Stimulated activated CD4-positive, alpha-beta T cell treated with anti-CD3 and anti-CD28 coated beads, TNF-alpha, amount 100 ng/mL, for 1 hour (primary cell): ENCODE data around the gene DPF3.

Source experiments
- DNase-seq, 3 donors: peaks; one replicate each; pipeline ENCODE4 v3.0.0-alpha.2; 2020; ENCODE audit warnings: low read depth in 3 of 3, low spot score in 1 of 3

DPF3 gene

DNA sequence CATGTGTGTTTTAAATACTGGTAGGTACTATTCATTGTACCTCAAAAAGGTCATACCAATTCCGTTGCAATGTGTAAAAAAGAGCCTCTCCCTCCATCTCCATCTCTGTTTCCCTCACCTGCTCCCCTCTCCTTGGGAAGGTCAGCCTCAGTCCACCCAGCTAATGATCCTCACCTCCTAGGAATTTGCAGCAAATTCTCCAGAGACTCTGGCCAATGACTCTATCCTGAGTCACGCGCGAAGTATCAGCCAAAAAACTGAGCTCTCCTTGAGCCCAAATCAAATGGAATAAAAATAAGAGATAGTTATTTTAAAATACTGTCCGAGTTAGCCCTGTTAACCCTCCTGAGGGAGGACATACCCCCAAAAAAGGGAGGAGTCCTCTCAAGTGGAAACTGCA lies 148.4 kb downstream of the DPF3 start:
- DNase-seq = no peak

GRCh38 chr14:72744416-72745120 lies 149.3 kb downstream of the DPF3 start:
- no peak for DNase-seq

DNA sequence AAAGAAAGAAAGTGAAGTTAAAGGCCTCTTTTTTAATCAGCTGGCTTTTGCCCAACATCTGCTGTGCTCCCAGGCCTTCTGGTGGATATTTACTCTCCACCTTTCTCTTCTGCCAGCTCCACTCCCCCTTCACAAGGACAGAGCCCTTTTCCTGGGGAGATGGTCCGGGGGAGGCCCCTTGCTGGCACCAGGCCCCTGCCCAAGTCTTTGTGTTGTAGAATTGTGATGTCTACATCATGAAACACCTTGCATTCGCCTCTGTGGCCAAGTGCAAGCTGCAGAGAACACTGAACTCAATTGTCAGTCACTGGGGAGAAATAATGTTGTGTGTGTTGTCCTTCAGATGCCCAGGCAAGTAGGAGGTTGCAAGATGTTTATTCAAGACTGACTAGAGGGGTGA lies 150.3 kb downstream of the DPF3 start:
- no peak for DNase-seq

DNA sequence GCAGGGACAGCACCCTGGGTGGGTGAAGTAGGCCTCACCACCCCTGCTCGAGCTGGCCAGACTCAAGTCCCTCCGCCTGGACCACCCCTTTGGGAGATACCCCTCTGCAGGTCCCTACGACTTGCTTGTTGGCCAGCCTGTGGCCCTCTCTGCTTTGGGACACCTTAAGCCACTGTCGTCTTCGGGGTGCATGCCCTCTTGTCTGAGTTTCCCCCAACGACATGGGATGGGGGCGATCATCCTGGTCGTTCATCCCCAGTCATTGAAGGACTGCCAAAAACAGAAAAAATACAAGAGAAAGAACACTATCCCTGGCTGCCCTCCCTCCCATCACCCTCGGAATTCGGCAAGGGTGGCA lies 151.1 kb downstream of the DPF3 start:
- DNase-seq = no peak

GRCh38 chr14:72742118-72742837 lies 151.6 kb downstream of the DPF3 start:
- no peak for DNase-seq

DNA sequence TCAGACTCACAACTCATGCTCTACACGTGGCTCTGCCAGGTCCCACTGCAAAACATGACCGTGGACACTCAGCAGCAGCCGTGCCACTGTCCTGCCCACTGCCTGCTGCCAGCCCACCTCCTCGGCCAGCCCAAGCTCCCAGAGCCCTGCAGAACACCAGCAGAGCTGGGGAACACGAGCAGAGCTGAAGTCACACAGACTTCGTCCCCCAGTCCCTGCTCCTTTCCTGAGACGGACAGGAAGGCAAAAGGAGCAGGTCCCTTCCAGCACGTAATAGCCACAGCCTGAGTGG lies 152.1 kb downstream of the DPF3 start:
- DNase-seq = no peak

- no peak for DNase-seq
Measured at GRCh38 chr14:72740966-72741825, 152.7 kb downstream of the DPF3 start.

DNA sequence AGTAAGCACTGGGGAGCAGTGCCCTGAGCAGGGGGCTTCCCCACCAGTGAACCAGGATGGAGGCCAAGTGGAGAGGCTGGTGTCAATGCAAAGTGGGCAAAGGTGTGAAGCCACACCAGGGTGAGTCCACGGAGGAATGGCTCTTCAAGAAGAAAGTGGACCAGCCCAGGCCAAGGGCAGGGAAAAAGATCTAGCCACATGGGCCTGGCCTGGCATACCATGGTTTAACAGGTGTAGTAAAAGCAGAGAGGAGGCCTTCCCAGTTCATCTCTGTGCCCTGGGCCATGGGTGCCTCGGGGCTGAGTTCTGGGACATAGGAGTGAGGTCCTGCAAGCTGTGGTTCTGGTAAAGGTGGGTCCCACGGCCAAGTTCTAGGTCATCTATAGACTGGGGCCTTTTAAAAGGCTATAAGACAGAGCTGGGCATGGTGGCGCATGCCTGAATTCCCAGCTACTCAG lies 153.4 kb downstream of the DPF3 start:
- DNase-seq = no peak

DNA sequence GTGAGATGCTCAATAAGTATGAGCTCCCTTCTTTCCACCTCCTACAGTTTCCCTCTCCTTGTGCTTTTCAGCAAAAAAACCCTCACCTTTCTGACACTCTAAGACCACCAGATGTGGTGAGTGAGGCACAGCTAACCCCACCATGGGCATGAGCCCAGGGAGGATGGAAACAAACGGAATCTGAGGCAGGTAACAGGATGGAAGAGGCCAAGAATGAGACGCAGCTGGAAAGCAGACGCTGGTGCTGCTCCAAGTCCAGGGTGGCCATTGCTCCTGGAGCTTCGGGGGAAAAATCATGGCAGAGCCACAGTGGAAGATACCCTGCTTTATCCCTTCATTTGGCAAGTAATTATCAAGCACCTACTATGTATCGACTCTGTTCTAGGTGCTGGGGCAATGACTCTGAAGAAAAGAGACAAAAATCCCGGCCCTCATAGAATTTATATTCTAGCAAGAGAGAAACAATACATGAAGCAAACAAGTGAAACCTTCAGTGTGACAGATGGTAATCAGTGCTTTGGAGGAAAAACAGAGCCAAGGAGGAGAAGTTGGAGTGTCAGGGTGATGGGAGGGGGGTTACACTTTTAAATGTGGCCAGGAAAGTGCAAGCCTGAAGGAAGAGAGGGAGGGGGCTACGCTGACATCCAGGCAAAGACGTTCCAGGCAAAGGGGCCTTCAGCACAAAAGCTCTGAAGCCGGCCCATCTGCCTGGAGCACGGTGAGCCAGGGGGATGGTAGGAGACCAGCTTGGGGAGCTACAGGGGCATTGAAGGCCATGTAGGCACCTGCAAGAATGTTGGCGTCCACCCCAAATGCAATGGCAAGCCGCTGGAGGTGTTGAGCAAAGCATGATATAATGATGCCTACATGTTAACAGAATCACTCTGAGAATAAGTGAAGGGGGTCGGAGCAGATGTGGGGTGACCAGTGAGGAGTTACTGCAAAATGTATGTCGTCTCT lies 154.2 kb downstream of the DPF3 start:
- DNase-seq = no peak

DNA sequence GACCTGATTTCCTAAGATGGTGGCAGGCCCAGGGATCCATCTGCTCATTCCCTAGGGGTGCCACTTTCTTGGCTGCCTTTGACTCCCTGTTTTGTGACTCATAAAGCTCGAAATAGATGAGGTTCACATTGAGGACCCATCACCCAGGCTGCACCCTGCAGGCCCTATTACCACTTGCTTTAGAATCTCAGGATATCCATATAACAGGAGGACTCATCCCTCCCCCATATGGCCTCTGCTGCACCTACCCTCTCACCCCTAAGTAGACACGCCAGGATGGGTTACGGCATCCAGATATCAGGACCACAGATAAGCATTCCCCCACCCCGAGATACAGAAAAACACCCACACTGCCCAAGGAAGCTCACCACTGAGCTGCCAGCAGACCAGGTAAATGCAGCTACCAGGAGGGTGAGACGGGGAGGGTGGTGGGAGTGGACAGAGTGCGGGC lies 155.7 kb downstream of the DPF3 start:
- no peak for DNase-seq

DNA sequence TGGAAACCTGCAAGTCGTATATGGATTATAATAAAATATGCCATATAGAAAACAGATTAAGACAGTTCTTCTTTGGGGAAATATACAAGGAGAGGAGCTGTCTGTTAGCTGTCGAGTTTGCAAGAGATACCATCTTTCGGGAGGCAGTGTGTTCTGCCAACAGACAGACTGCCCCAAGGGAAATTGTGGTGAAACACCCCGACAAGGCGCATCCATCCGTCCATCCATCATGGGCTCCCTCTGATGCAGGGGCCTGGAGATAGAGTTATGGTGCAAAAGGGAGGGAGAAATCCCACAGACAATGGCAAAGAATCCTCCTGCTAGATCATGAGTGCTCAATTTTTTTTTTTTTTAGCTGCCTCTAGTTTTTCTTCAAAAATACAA lies 156.3 kb downstream of the DPF3 start:
- DNase-seq = no peak

GRCh38 chr14:72736786-72737559 lies 156.9 kb downstream of the DPF3 start:
- DNase-seq = no peak

GRCh38 chr14:72736308-72736707 lies 157.6 kb downstream of the DPF3 start:
- no peak for DNase-seq

GRCh38 chr14:72732022-72732780 lies 161.7 kb downstream of the DPF3 start:
- DNase-seq = no peak

- no peak for DNase-seq
Measured at GRCh38 chr14:72731252-72732020, 162.5 kb downstream of the DPF3 start.

DNA sequence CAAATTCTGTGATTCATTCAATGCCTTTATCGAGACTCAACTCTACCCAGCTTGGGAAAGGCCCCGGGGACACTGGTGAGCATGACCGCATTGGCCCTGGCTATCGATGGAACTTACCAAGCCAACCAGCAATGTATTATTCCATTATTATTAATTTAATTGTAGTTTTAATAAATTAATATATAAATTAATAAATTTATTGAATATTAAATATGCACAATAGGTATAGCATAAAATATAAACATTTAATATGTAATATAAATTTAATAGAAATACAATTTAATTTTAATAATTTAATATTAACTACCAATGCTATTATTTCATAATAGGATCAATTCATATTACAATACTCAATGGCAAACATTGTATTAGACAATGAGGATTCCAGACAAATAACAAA lies 163.4 kb downstream of the DPF3 start:
- no peak for DNase-seq

- no peak for DNase-seq
Measured at GRCh38 chr14:72726444-72726843, 167.5 kb downstream of the DPF3 start.

GRCh38 chr14:72723858-72724530 lies 169.9 kb downstream of the DPF3 start:
- no peak for DNase-seq
